Medulla oblongata (tissue), 1 donor: ENCODE results near the gene PLXDC1.
"Not testable (repeated sequence)": the region's sequence is repeated elsewhere in the genome, so short reads cannot be mapped to it uniquely, and the experiment has no call there.

Experiments
- DNase-seq: peaks from one replicate; pipeline ENCODE4 v3.0.0-alpha.2; 2015; ENCODE audit errors: extremely low spot score

The PLXDC1 gene

GRCh38 chr17:39155654-39156053, 4.2 kb upstream of the PLXDC1 start:
- no peak for DNase-seq

DNA sequence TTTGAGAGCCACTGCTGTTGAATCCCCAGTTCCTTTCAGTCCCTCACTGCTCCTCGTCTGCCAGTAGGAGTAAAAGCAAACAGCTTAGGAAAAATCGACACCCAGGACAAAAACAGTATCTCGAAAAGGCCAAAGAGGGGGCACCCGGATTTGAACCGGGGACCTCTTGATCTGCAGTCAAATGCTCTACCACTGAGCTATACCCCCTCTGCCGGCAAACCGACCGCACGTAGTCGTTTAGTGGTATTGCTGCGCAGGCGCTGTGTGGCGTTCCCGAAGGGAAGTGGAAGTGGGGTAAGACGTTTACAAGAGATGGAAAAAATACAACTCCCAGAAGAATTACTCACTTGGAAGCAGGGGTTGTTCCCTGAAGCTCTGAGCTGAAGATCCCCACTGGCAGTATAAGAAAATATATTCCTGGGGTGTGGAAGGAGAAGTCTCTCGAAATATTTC, 2.2 kb upstream of the PLXDC1 start:
- DNase-seq = peak; percentile 96

DNA sequence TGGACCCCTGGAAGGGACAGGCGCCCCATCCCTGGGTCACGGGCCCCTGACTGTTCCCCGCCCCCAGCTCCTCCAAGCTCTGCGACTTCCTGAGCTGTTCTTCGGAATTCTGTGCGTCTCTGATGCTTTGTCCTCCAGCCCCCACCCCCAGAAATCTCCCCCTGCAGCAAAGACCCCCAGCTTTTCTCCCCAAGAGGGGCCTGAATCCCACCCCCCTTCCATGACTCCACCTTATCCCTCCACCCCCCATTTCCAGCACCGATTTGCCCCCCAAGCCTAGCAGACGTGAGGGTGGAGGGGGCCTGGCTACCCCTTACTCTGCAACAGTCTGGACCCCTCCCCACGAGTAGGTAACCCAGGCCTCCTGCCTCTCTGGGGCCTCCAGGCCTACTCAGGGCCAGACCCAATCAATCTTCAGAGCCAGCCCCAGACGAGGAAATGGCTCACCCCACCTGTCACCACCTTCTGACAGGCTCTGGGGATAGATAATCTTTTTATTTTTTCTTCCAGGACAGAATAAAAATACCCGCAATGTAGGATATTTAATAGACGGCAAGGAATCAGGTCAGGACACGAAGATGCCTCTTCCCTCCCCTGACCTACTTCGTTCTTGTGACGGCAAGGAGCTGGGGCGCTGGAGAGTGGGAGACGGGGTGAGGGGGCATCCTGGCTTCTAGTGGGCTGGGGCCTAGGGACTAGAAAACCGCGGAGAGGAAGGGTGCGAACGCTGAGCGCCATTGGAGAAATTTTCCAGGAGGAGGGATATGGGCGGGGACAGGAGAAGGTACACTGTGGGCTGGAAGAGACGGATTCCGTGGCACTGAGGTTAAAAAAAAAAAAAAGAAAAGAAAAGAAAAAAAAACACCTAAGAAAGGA, 744 bp upstream of the PLXDC1 start:
- no peak for DNase-seq

DNA sequence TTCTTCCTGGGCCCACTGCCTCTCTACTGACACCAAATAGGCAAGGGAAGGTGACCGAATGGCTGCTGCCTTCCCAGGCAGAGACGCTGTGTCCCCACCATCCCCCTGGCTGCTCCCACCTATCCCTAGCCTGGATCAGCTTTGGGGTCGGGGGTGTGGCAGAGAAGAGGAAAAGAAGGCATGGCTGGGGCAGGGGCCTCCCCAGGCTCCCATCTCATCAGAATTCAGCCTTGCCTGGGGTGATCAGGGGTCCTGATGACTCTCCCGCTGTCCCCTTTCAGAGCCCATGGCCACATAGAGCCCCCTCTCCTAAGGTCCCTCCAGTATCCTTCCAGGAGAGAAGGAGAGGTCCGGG, 665 bp downstream of the PLXDC1 start:
- no peak for DNase-seq

DNA sequence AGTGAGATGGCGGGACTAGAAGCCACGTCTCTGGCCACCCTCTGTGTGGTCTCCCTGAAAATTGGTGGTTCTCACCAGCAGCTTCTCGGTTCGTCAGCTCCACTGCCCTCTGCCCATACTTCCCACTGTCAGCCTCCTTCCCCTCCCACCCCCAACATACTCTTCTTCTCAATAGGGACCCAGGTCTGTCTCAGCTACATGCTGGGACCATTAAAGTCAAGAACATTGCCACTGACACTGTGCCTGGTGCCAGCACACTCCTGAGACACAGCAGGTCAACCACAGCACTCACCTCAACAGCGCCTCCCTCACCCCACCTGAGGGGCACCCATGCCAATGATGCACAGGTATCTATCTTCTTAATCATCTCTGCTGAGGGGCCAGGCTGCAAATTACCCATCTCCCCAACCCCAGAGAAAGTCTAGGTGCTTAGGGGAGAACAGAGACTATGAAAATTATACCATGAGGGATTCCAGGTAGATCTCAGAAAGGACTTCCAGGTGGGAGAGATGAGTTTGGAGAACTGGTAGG, 1.3 kb downstream of the PLXDC1 start:
- DNase-seq = no peak

GRCh38 chr17:39147221-39148185, 3.9 kb downstream of the PLXDC1 start:
- DNase-seq = no peak

GRCh38 chr17:39146273-39146672, 5.2 kb downstream of the PLXDC1 start:
- no peak for DNase-seq

GRCh38 chr17:39145143-39145542, 6.3 kb downstream of the PLXDC1 start:
- DNase-seq = no peak

DNA sequence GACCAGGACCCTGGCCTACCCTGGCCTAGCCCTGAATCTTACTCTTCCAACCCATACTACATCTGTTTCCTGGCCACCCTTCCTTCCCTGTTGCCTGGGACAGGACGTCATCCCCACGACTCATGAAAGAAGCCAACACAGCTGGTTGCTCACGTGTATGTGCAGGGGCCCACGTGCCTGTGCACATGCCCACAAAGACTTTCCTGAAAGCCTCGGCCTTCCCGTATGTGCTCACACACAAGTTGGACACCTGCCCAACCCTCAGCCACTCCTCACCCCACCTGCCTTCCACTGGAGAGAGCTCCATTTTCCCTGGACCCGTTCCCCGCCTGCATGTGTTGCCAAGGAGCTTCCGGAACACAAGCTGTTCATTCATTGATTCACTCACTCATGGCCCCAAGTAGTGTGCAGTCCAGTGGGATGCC, 7.0 kb downstream of the PLXDC1 start:
- no peak for DNase-seq

- peak; percentile 34 for DNase-seq
Measured at GRCh38 chr17:39143552-39144093, 7.8 kb downstream of the PLXDC1 start.

DNA sequence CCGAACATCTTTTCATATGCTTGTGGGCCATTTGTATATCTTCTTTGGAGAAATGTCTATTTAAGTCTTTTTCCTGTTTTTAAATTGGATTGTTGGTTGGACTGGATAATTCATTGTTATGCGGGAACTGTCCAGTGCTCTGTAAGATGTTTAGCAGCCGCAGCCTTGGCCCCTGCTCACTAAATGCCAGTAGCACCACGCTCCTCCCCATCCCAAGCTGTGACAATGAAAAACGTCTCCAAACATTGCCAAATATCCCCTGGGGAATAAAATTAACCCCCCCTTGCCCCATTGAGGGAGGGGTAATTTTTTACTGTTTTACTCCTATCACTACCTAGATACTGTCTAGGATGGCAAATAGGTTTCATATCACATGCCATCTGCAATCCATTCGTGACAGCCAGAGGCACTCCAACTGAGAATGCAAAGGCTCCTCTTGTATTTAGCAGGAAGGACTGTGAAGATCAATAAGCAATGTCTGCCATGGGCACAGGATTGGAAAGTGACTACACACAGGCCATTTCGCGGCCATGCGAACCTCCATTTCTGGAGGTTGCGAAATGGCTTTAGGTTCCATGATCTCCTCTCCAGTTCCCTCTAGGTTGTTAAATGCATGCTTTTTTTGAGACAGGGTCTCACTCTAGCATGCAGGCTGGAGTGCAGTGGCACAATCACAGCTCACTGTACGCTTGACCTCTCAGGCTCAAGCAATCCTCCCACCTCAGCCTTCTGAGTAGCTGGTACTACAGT, 9.3 kb downstream of the PLXDC1 start:
- no peak for DNase-seq

- DNase-seq = no peak
Measured at GRCh38 chr17:39141294-39141693, 10.1 kb downstream of the PLXDC1 start.

DNA sequence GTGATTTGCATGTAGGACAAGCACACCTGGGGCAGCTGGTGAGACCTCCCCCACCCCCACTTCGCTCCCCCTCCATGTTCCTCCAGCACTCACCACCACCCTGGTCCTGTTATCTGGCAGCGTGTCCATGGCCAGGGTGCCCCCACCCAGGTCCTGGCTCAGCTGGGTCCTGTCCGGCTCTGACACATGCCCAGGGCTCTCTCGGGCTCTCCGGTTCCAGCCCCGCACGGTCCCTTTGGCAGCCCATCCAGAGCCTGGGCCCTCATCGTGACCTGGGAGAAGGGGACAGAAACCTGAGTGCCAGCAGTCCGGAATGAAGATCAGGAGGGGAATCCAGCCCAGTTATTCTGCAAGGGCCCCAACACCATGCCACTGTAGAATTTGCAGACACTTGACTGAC, 11.9 kb downstream of the PLXDC1 start:
- DNase-seq = no peak

- no peak for DNase-seq
Measured at GRCh38 chr17:39139161-39139511, 12.3 kb downstream of the PLXDC1 start.

GRCh38 chr17:39138431-39139160, 12.8 kb downstream of the PLXDC1 start:
- no peak for DNase-seq

DNA sequence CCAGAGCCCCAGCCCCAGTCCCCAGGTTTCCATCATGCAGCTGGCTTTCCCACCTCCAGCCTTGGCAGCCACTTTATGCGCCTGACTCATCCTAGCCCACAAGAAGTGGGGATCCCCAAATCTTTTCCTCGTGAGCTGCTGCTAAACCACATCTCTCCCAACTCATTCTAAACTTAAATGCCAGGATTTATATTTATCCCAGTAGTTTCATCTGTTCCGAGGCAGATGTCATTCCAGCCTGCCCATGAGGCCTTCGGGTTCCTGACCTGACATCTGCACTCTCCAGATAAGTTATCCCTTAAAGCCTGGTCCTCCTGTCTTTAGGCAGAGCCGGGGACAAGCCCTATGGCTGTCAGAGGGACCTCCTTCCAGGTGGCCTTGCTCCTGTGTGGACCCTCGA, 16.6 kb downstream of the PLXDC1 start:
- DNase-seq = no peak

DNA sequence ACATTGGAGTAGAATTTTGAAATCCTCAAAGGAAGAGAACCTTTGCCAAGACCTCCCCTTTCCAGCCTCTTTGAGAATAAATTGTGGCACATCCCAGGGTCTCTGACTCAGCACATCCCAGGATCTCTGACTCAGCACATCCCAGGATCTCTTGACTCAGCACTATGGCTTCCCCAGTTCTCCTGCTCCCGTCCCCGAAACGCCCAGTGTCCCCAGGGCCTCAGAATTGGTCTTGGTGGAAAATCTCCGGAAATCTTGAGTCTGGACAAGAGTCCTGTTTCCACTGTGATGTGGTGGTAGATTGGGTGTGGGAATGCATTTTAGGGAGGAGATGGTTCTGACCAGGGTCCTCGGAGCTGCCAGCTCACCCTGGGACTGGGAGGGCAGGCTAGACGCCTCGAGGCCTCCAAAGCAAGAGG, 19.2 kb downstream of the PLXDC1 start:
- no peak for DNase-seq

DNA sequence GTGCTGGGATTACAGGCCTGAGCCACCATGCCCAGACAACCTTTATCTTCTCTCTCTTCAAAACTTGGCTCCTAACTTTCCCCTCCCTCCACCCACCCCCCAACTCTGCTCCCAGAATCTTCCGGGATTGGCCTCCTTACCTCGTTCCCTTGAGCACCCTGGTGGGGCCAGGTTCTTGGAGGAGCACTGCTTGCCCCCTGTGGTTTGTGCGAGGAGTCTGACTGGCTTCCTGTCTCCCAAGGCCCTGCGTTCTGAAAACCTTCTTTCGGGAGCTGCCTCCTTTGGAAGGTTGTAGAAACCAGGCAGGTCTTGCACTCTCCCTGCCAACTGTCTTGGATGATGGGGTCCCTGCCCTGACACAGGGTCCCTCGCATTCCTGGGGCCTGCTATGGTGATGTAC, 19.8 kb downstream of the PLXDC1 start:
- DNase-seq = no peak

GRCh38 chr17:39130205-39130604, 21.2 kb downstream of the PLXDC1 start:
- DNase-seq = no peak

DNA sequence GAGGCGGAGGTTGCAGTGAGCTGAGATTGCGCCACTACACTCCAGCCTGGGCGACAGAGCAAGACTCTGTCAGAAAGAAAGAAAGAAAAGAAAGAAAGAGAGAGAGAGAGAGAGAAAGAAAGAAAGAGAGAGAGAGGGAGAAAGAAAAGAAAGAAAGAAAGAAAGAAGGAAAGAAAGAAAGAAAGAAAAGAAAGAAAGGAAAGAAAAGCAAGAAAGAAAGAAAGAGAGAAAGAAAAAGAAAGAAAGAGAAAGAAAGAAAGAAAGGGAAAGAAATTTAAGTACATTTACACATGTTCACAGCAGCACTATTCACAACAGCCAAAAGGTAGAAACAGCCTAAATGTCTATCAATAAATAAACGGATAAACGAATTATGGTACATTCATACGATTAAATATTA, 21.9 kb downstream of the PLXDC1 start:
- DNase-seq = not testable (repeated sequence)

DNA sequence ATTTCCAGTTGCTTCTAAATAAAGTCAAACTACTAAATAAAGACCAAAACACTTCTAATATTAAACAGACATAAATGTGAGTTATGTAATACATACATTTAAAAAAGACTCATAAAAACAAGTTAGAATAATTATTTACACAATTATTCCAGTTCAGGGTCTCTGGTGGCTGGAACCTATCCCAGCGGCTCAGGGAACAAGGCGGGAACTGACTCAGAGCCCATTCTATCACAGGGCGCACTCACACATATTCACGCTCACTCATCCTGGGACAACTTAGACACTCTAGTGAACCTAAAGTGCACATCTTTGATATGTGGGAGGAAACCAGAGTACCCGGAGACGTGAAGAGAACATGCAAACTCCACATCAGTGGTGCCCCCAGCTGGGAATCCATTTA, 25.0 kb downstream of the PLXDC1 start:
- DNase-seq = no peak
